Stimulated activated CD8-positive, alpha-beta memory T cell treated with anti-CD3 and anti-CD28 coated beads, Interleukin-15, amount 100 ng/mL, for 48 hours (primary cell): ENCODE data around the gene TSGA10IP.

Experiments
- DNase-seq, 2 donors: peaks; one replicate each; pipeline ENCODE4 v3.0.0-alpha.2; 2020; ENCODE audit warnings: low read depth in 2 of 2

Gene TSGA10IP

DNA sequence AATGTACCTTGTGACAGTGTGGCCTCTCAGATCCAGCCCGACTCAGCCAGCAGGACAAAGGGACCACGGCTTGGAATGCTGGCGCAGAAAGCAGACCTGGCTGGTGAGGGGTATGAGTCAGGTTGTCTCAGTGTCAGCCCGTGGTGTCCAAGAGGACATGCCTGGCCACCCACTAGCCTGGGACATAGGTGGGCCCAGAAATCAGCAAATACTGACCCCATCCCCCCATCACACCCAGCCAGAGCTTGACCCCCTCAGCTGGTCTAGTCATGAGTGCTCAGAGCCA lies 61.6 kb downstream of the TSGA10IP start:
- no peak for DNase-seq

DNA sequence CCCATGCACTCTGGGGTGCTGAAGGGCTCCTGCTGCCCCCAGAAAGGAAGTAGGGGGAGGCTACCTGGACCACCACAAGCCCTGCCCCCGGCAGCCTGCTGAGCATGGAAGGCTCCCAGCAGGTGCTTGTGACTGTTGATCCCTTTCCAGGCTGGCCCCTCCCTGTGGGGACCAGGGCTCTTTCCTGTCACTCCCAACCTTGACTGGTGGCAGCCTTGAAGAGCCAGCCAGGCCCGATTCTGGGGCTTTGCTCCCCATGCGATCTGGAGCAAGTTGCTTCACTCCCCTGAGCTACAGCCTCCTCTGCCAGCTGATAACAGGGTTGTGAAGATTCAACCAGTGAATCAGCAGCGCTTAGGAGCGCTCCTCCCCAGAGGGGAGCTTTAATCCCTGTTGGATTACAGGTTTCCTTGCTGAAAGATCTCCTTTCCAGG lies 61.9 kb downstream of the TSGA10IP start:
- no peak for DNase-seq

DNA sequence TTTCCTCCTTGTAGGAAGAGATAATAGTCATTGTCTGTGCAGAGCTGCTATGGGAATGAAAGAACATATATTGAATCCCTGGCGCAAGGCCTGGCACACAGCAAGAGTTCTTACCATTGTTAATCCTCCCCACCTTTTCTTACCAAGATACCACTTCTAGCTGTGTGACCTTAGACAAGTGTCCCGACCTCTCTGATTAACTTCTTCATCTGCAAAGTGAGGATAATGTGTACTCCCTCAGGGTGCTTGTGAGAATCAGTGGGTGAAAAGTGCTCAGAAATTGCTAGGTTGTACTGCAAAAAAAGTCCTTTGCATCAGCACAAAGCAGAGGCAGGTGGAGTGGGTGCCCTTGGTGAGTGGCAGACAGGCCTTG lies 62.8 kb downstream of the TSGA10IP start:
- DNase-seq, result no peak

DNA sequence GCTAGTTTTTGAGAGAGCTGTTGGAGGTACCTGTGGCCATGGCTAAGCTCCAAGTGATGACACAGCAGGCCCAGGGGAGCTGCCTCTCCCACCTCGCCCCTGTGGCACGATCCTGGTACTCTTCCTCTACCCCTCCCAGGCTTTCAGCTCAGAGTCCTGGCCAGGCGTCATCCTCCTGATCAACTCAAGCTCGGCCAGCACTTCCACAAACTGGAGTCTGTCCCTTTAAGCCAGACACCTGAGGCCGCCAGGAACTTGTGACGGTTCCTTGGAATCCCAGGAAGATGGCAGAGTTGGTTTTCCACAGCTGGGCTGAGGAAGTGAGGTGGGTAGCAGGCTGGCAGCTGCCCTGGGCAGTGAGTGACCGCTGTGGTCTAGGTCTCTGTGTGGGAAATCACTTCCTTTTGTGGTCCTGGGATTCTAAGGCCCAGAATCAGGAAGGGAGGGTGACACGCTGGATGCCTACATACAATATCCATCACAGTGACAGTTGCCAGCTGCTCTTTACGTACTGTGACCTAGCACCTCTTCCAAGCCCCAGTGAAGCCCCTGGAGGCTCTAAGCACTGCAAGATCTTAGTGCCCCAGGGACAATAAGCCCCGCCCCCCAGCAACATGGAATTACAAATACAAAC lies 63.3 kb downstream of the TSGA10IP start:
- no peak for DNase-seq
